ENCODE data around the gene MARCKS.

Gene MARCKS

DNA sequence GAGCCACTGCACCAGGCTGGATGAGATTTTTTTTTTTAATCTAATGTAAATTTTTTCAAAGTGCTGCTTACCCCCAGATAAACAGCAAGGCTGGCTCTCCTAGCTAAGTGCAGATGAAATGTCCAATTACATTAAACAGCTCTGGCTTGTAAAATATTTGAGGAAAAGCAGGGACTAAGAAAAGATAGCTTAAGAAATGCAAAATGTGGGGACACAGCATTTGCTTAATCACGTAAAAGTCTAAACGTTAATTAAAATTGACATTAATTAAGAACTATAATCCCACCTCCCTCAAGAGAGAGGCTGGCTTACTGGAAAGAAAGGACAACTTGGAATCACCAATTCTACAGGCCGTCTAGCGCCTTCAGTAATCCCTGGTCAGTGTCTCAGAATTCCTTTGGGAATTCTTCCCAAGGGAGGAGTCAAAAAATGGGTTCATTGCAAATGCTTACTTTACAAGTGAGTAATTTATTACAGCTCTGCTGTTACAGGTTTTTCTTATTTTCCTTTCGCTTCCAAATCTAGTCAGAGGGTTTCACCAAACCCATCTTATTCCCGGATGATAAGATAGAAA lies 13.6 kb upstream of the MARCKS start:
- Histone ChIP-seq H3K4me3 (IDR thresholded peaks at IDR 0.05; ENCODE audit: insufficient read depth, low read depth, low read length) (no peak overlapping the region), H3K27ac (no peak overlapping the region), H3K4me2 (no peak overlapping the region), H3K27me3 (ENCODE audit: insufficient read depth, low read depth) (no peaks in the 10 kb centered on the region), H3K79me2 (ENCODE audit: insufficient read depth, low read depth) (no peaks in the 10 kb centered on the region), H3K4me1 (ENCODE audit: low read depth, poor library complexity, severe bottlenecking) (no peaks in the 10 kb centered on the region), H3K36me3 (ENCODE audit: insufficient read depth) (no peaks in the 10 kb centered on the region), H4K20me1 (ENCODE audit: insufficient read depth) (no peaks in the 10 kb centered on the region), H3K9ac (no peak overlapping the region), H2AFZ (ENCODE audit: low read depth) (no peak overlapping the region)
- TF ChIP-seq, protein P1, sequence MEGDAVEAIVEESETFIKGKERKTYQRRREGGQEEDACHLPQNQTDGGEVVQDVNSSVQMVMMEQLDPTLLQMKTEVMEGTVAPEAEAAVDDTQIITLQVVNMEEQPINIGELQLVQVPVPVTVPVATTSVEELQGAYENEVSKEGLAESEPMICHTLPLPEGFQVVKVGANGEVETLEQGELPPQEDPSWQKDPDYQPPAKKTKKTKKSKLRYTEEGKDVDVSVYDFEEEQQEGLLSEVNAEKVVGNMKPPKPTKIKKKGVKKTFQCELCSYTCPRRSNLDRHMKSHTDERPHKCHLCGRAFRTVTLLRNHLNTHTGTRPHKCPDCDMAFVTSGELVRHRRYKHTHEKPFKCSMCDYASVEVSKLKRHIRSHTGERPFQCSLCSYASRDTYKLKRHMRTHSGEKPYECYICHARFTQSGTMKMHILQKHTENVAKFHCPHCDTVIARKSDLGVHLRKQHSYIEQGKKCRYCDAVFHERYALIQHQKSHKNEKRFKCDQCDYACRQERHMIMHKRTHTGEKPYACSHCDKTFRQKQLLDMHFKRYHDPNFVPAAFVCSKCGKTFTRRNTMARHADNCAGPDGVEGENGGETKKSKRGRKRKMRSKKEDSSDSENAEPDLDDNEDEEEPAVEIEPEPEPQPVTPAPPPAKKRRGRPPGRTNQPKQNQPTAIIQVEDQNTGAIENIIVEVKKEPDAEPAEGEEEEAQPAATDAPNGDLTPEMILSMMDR (conservative IDR thresholded peaks at IDR 0.05; ENCODE audit: low read depth, low read length): no peak

DNA sequence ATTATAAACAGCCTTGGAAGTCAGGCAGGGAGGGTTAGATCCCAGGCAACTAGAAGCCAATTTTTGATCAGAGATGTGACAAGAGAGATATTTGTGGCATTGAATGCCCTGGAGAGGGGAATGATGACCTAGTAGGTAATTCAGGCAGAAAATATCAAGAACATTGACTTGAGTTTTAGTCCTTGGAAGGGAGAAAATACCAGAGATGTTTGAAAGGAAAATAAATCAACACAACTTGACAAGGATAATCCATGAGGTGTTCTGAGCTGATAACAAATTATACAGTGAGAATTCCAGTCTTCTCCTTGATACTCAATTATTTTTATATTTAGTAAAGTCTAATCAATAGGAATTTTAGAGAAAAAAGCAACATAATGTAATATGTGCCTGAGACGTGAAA lies 10.6 kb upstream of the MARCKS start:
- H3K4me1 ChIP-seq (ENCODE audit: low read depth, poor library complexity, severe bottlenecking): no peaks in the 10 kb centered on the region
- no peak overlapping the region for H2AFZ ChIP-seq (ENCODE audit: low read depth)
- H3K36me3 ChIP-seq (ENCODE audit: insufficient read depth): no peaks in the 10 kb centered on the region
- TF ChIP-seq, protein P1 (conservative IDR thresholded peaks at IDR 0.05; ENCODE audit: low read depth, low read length): no peak
- no peak overlapping the region for H3K4me2 ChIP-seq
- H3K79me2 ChIP-seq (ENCODE audit: insufficient read depth, low read depth): no peaks in the 10 kb centered on the region
- H3K27me3 ChIP-seq (ENCODE audit: insufficient read depth, low read depth): no peaks in the 10 kb centered on the region
- no peak overlapping the region for H3K27ac ChIP-seq
- no peak overlapping the region for H3K9ac ChIP-seq
- no peak overlapping the region for H3K4me3 ChIP-seq (IDR thresholded peaks at IDR 0.05; ENCODE audit: insufficient read depth, low read depth, low read length)
- no peaks in the 10 kb centered on the region for H4K20me1 ChIP-seq (ENCODE audit: insufficient read depth)

- no peaks in the 10 kb centered on the region for H3K79me2 ChIP-seq (ENCODE audit: insufficient read depth, low read depth)
- no peak overlapping the region for H3K27ac ChIP-seq
- TF ChIP-seq, protein P1 (conservative IDR thresholded peaks at IDR 0.05; ENCODE audit: low read depth, low read length): no peak
- no peaks in the 10 kb centered on the region for H3K4me1 ChIP-seq (ENCODE audit: low read depth, poor library complexity, severe bottlenecking)
- no peak overlapping the region for H3K4me3 ChIP-seq (IDR thresholded peaks at IDR 0.05; ENCODE audit: insufficient read depth, low read depth, low read length)
- H3K27me3 ChIP-seq (ENCODE audit: insufficient read depth, low read depth): no peaks in the 10 kb centered on the region
- H3K9ac ChIP-seq: no peak overlapping the region
- no peaks in the 10 kb centered on the region for H4K20me1 ChIP-seq (ENCODE audit: insufficient read depth)
- H2AFZ ChIP-seq (ENCODE audit: low read depth): no peak overlapping the region
- H3K36me3 ChIP-seq (ENCODE audit: insufficient read depth): no peaks in the 10 kb centered on the region
- no peak overlapping the region for H3K4me2 ChIP-seq
Measured at GRCh38 chr6:113847447-113847846, 9.7 kb upstream of the MARCKS start.

GRCh38 chr6:113848280-113848679 lies 8.9 kb upstream of the MARCKS start:
- no peak overlapping the region for H3K4me2 ChIP-seq
- H3K36me3 ChIP-seq (ENCODE audit: insufficient read depth): no peaks in the 10 kb centered on the region
- H3K4me1 ChIP-seq (ENCODE audit: low read depth, poor library complexity, severe bottlenecking): no peaks in the 10 kb centered on the region
- no peak overlapping the region for H3K27ac ChIP-seq
- H4K20me1 ChIP-seq (ENCODE audit: insufficient read depth): no peaks in the 10 kb centered on the region
- TF ChIP-seq, protein P1 (conservative IDR thresholded peaks at IDR 0.05; ENCODE audit: low read depth, low read length): no peak
- H3K27me3 ChIP-seq (ENCODE audit: insufficient read depth, low read depth): no peaks in the 10 kb centered on the region
- no peak overlapping the region for H2AFZ ChIP-seq (ENCODE audit: low read depth)
- H3K9ac ChIP-seq: no peak overlapping the region
- H3K4me3 ChIP-seq (IDR thresholded peaks at IDR 0.05; ENCODE audit: insufficient read depth, low read depth, low read length): no peak overlapping the region
- no peaks in the 10 kb centered on the region for H3K79me2 ChIP-seq (ENCODE audit: insufficient read depth, low read depth)

Data from KMS-11 (cell line).